Mesendoderm (in vitro differentiated cells): ENCODE data around the gene MAPRE2.
"Not testable (repeated sequence)": the region's sequence is repeated elsewhere in the genome, so short reads cannot be mapped to it uniquely, and the experiment has no call there.

Source experiments
- DNase-seq: peaks from one replicate; pipeline ENCODE4 v3.0.0; 2013
- H2AK5ac ChIP-seq: 2 replicates; pipeline ENCODE4 v1.6.1; 2013; ENCODE audit warnings: low read length, inconsistent platforms
- H2BK120ac ChIP-seq: 2 replicates; pipeline ENCODE4 v1.6.1; 2013; ENCODE audit warnings: low read depth, mild to moderate bottlenecking, low read length, moderate library complexity, mixed read lengths
- H2BK15ac ChIP-seq: replicated peaks from 2 replicates; pipeline ENCODE4 v1.6.1; 2013; ENCODE audit warnings: low read depth, mild to moderate bottlenecking, moderate library complexity
- H2BK5ac ChIP-seq: 2 replicates; pipeline ENCODE4 v1.6.1; 2013; ENCODE audit warnings: low read length, inconsistent platforms
- H3K18ac ChIP-seq: 2 replicates; pipeline ENCODE4 v1.6.1; 2013; ENCODE audit warnings: mild to moderate bottlenecking, low read length, mixed read lengths
- H3K23ac ChIP-seq: one replicate; pipeline ENCODE4 v1.6.1; 2013; ENCODE audit warnings: low read length
- H3K27ac ChIP-seq: 2 replicates; pipeline ENCODE4 v1.5.1; 2013; ENCODE audit warnings: low read depth, mild to moderate bottlenecking, inconsistent platforms, low read length, moderate library complexity
- H3K27me3 ChIP-seq: 2 replicates; pipeline ENCODE4 v1.6.1; 2013; ENCODE audit warnings: low read length, control low read depth, mild to moderate bottlenecking, inconsistent platforms; ENCODE audit not compliant: insufficient read depth, poor library complexity
- H3K36me3 ChIP-seq: 2 replicates; pipeline ENCODE4 v1.6.1; 2013; ENCODE audit warnings: low read length, inconsistent platforms; ENCODE audit not compliant: control insufficient read depth, insufficient read depth
- H3K4ac ChIP-seq: one replicate; pipeline ENCODE4 v1.6.1; 2013; ENCODE audit warnings: low read depth, mild to moderate bottlenecking, low read length, moderate library complexity
- H3K4me1 ChIP-seq: 2 replicates; pipeline ENCODE4 v1.6.1; 2013; ENCODE audit warnings: low read depth, low read length, inconsistent platforms; ENCODE audit not compliant: control insufficient read depth
- H3K4me2 ChIP-seq: 2 replicates; pipeline ENCODE4 v1.6.1; 2013; ENCODE audit warnings: low read length
- H3K4me3 ChIP-seq: 2 replicates; pipeline ENCODE4 v1.5.1; 2013; ENCODE audit warnings: mild to moderate bottlenecking, low read length
- H3K56ac ChIP-seq: one replicate; pipeline ENCODE4 v1.6.1; 2013; ENCODE audit warnings: low read length
- H3K79me1 ChIP-seq: 2 replicates; pipeline ENCODE4 v1.6.1; 2013; ENCODE audit warnings: low read length, inconsistent platforms
- H3K79me2 ChIP-seq: 2 replicates; pipeline ENCODE4 v1.6.1; 2013; ENCODE audit warnings: mild to moderate bottlenecking, low read length; ENCODE audit not compliant: control insufficient read depth, insufficient read depth
- H3K9ac ChIP-seq: 2 replicates; pipeline ENCODE4 v1.6.1; 2013; ENCODE audit warnings: low read length, inconsistent platforms
- H4K5ac ChIP-seq: one replicate; pipeline ENCODE4 v1.6.1; 2013; ENCODE audit warnings: low read length
- H4K8ac ChIP-seq: one replicate; pipeline ENCODE4 v1.6.1; 2013; ENCODE audit warnings: low read depth, mild to moderate bottlenecking, control low read depth, low read length, moderate library complexity
- WGBS: extraction: QIAGEN DNeasy Blood & Tissue Kit; methylation state at CpG from one replicate; pipeline ENCODE4 v1.1.7; 2013; ENCODE audit warnings: low lambda C conversion rate, missing lambda C conversion rate; ENCODE audit not compliant: insufficient coverage; ENCODE audit errors: extremely low coverage; 5-methylcytosine and 5-hydroxymethylcytosine counted together

MAPRE2 gene

DNA sequence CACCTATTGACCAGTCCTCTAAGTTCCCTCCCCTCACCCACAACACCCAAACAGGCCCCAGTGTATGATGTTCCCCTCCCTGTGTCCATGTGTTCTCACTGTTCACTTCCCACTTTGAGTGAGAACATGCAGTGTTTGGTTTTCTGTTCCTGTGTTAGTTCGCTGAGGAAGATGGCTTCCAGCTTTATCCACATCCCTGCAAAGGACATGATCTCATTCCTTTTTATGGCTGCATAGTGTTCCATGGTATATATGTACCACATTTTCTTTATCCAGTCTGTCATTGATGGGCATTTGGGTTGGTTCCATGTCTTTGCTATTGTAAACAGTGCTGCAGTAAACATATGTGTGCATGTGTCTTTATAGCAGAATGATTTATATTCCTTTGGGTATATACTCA, 66.9 kb downstream of the MAPRE2 start:
- H3K36me3 ChIP-seq, H3K18ac ChIP-seq, H3K56ac ChIP-seq, DNase-seq, H2BK15ac ChIP-seq, H3K27ac ChIP-seq, H2AK5ac ChIP-seq, H3K79me1 ChIP-seq, H3K9ac ChIP-seq, H2BK120ac ChIP-seq, H3K4me2 ChIP-seq, H2BK5ac ChIP-seq, H3K4me1 ChIP-seq, H3K23ac ChIP-seq, H3K27me3 ChIP-seq, H3K4me3 ChIP-seq, H4K8ac ChIP-seq, H3K4ac ChIP-seq, H4K5ac ChIP-seq, H3K79me2 ChIP-seq: not testable (repeated sequence)
- no CpG with 5 or more reads among the region's 1 CpG for WGBS

DNA sequence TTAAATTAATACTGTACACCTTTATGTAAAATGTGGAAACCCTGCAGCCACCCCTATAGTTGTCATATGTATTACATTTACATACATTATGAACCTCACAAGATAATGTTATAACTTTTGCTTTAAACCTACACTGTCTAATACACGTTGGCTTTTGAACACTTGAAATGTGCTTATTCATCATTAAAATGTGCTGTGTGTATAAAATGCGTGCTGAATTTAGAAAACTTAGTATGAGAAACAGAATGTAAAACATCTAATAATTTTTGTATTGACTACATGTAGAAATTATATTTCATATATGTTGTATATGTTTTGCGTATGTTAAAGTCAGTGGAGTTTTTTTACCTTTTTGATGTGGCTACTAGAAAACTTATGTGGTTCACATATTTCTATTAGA, 68.8 kb downstream of the MAPRE2 start:
- Histone ChIP-seq H3K9ac (no peak overlapping the region), H3K27me3 (no peaks in the 10 kb centered on the region), H2BK15ac (no peak overlapping the region), H2BK5ac (no peak overlapping the region), H3K79me2 (no peaks in the 10 kb centered on the region), H2BK120ac (no peak overlapping the region), H4K5ac (no peak overlapping the region), H3K23ac (no peak overlapping the region), H3K18ac (no peak overlapping the region), H3K27ac (no peak overlapping the region), H3K56ac (no peak overlapping the region), H3K4ac (no peak overlapping the region), H3K4me3 (no peak overlapping the region), H3K79me1 (no peaks in the 10 kb centered on the region), H3K4me2 (no peak overlapping the region), H2AK5ac (no peak overlapping the region), H3K4me1 (no peaks in the 10 kb centered on the region), H3K36me3 (no peaks in the 10 kb centered on the region), H4K8ac (no peak overlapping the region)
- DNase-seq, result no peak
- no CpG with 5 or more reads among the region's 3 CpGs for WGBS

DNA sequence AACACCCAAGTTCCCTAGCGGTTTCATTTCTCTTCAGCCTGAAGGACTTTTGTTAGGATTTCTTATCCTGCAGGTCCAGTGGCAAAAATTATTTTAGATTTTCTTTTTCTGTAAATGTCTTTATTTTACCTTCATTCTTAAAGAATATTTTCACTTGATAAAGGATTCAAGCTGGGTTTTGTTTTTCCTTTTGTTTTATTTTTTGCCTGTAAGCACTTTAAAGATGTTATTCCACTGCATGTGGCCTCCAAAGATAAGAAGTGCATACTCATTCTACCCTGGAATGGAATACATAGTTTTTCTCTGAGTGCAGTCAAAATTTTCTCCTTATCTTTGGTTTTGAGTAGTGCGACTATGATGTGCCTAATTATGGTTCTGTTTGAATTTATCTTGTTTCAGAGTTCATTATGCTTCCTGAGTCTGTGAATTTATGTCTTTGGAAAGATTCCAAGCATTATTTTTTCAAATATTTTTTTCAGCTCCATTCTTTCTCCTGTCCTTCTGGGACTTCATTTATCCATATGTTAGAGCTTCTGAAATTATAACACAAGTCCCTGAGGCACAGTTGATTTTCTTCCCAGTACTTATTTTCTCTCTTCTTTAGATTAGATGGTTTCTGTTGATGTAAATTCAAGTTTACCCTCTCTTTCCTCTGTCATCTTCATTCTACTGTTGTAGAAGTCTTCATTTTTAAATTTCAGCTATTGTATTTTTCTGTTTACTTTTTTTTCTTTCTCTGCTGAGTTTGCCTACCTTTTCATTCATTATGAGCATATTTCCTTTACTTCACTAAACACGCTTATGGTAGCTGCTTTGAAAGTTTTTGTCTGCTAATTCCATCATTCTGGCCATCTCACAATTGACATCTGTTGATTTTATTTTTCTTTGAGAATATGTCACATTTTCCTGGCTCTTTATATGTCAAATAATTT, 69.6 kb downstream of the MAPRE2 start:
- Histone ChIP-seq H3K4me2 (no peak overlapping the region), H3K9ac (no peak overlapping the region), H3K4ac (no peak overlapping the region), H2BK15ac (no peak overlapping the region), H4K8ac (no peak overlapping the region), H3K79me2 (no peaks in the 10 kb centered on the region), H2BK120ac (no peak overlapping the region), H3K27me3 (no peaks in the 10 kb centered on the region), H3K36me3 (no peaks in the 10 kb centered on the region), H3K4me1 (no peaks in the 10 kb centered on the region), H2AK5ac (no peak overlapping the region), H3K23ac (no peak overlapping the region), H3K79me1 (no peaks in the 10 kb centered on the region), H3K56ac (no peak overlapping the region), H4K5ac (no peak overlapping the region), H3K4me3 (no peak overlapping the region), H2BK5ac (no peak overlapping the region), H3K27ac (no peak overlapping the region), H3K18ac (no peak overlapping the region)
- no CpG with 5 or more reads among the region's 3 CpGs for WGBS
- DNase-seq, result no peak

DNA sequence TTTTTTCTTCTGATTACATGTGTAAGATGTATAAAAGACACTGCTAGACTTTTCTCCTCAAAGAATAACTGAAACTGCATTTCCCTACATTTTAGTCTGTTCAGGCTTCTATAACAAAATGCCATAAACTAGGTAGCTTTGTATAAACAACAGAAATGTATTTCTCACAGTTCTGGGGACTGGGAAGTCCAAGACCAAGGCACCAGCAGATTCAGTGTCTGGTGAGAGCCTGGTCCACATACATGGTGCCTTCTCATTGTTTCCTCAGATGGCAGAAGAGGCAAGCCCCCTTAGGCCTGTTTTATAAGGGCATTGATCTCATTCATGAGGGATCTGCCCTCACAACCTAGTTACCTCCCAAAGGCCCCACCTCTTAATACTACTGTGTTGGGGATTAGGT, 71.5 kb downstream of the MAPRE2 start:
- Histone ChIP-seq H3K4me1 (no peaks in the 10 kb centered on the region), H3K4me2 (no peak overlapping the region), H3K36me3 (no peaks in the 10 kb centered on the region), H2BK5ac (no peak overlapping the region), H3K4me3 (no peak overlapping the region), H3K9ac (no peak overlapping the region), H2BK120ac (no peak overlapping the region), H3K4ac (no peak overlapping the region), H2BK15ac (no peak overlapping the region), H3K23ac (no peak overlapping the region), H3K79me1 (no peaks in the 10 kb centered on the region), H3K56ac (no peak overlapping the region), H3K27me3 (no peaks in the 10 kb centered on the region), H4K8ac (no peak overlapping the region), H3K79me2 (no peaks in the 10 kb centered on the region), H3K27ac (no peak overlapping the region), H3K18ac (no peak overlapping the region), H4K5ac (no peak overlapping the region), H2AK5ac (no peak overlapping the region)
- no peak for DNase-seq

DNA sequence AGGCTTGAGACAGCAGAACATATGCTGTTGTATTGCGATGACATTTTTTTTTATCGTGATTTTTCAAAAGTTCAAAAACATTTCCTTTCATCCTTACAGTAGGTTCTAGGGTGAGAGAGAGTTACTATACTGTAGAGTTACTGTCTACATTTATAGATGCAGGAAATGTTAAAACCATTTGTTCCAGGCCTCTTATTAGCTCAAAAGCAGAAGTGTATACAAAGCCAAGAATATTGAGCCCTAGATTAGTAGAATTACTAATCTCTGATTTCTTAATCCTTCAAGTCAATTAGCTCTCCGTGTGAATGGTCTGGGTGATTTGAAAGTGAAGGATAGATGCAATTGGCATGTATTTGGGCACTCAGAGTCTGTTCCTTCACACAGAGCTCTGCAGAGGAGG, 73.1 kb downstream of the MAPRE2 start:
- Histone ChIP-seq H3K4ac (no peak overlapping the region), H2BK5ac (no peak overlapping the region), H3K4me3 (no peak overlapping the region), H3K4me2 (no peak overlapping the region), H4K5ac (no peak overlapping the region), H2AK5ac (no peak overlapping the region), H3K4me1 (no peaks in the 10 kb centered on the region), H3K79me2 (no peaks in the 10 kb centered on the region), H3K23ac (no peak overlapping the region), H2BK15ac (no peak overlapping the region), H3K56ac (no peak overlapping the region), H3K27me3 (no peaks in the 10 kb centered on the region), H3K9ac (no peak overlapping the region), H3K79me1 (no peaks in the 10 kb centered on the region), H4K8ac (no peak overlapping the region), H3K18ac (no peak overlapping the region), H3K36me3 (no peaks in the 10 kb centered on the region), H3K27ac (no peak overlapping the region), H2BK120ac (no peak overlapping the region)
- no peak for DNase-seq
- no CpG with 5 or more reads among the region's 3 CpGs for WGBS

DNA sequence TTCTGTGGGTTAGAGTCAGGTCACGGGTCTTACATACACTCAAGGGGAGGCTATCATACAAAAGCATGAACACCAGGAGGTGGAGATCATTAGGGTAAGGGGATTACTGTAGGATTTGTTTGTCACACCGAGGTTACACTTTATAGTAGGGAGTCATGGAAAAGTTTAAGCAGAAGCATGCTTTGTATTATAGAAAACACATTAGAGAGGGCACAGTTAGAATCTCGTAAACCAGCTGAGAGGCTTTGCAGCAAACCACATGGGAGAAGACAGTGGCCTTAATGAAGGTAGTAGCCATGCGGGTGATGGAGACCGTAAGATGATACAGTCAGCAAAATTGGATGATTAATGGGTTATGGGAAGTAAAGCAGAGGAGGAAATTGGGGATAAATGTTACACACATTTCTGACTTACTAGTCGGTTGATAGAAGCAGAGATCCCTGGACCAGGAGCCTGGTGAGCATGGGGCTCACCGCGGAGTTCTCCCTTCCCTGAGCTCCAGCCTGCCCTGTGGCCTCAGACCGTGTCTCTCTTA, 75.6 kb downstream of the MAPRE2 start:
- H2BK120ac ChIP-seq, result no peak overlapping the region
- no peak overlapping the region for H2BK5ac ChIP-seq
- no peaks in the 10 kb centered on the region for H3K79me2 ChIP-seq
- H3K27me3 ChIP-seq, result no peaks in the 10 kb centered on the region
- no peak overlapping the region for H3K4me3 ChIP-seq
- H2AK5ac ChIP-seq, result no peak overlapping the region
- no peak for DNase-seq
- H3K9ac ChIP-seq, result no peak overlapping the region
- H3K23ac ChIP-seq, result no peak overlapping the region
- no peaks in the 10 kb centered on the region for H3K36me3 ChIP-seq
- H2BK15ac ChIP-seq, result no peak overlapping the region
- no CpG with 5 or more reads among the region's 9 CpGs for WGBS
- no peak overlapping the region for H4K8ac ChIP-seq
- H3K4me1 ChIP-seq, result no peaks in the 10 kb centered on the region
- H3K79me1 ChIP-seq, result no peaks in the 10 kb centered on the region
- no peak overlapping the region for H4K5ac ChIP-seq
- H3K27ac ChIP-seq, result no peak overlapping the region
- no peak overlapping the region for H3K4me2 ChIP-seq
- no peak overlapping the region for H3K18ac ChIP-seq
- no peak overlapping the region for H3K56ac ChIP-seq
- no peak overlapping the region for H3K4ac ChIP-seq
